RWPE1 (cell line): ENCODE data around the gene IGIP.

Source experiments
- CTCF ChIA-PET: fragments of 350-600 bp; sonication (Branson Sonifier 250); formaldehyde crosslinking; extraction: SDS; loops from one replicate; lab custom pipeline; 2021; lab: Yijun Ruan, JAX
- POLR2A ChIA-PET: fragments of 400-600 bp; formaldehyde crosslinking; extraction: SDS; loops from one replicate; lab custom pipeline; 2020; ENCODE audit warnings: antibody characterized with exemption; ENCODE audit not compliant: low non-redundant PET; lab: Yijun Ruan, JAX
- DNase-seq: peaks from one replicate; pipeline ENCODE4 v3.0.0; 2012; ENCODE audit warnings: low spot score
- H3K27ac ChIP-seq: fragments of 450-650 bp; 2 replicates; pipeline ENCODE4 v1.5.1; 2017
- CTCF ChIP-seq: fragments of 450-650 bp; conservative IDR thresholded peaks from 2 replicates; pipeline ENCODE4 v1.5.1; 2017; ENCODE audit warnings: low read depth, mild to moderate bottlenecking

IGIP gene

DNA sequence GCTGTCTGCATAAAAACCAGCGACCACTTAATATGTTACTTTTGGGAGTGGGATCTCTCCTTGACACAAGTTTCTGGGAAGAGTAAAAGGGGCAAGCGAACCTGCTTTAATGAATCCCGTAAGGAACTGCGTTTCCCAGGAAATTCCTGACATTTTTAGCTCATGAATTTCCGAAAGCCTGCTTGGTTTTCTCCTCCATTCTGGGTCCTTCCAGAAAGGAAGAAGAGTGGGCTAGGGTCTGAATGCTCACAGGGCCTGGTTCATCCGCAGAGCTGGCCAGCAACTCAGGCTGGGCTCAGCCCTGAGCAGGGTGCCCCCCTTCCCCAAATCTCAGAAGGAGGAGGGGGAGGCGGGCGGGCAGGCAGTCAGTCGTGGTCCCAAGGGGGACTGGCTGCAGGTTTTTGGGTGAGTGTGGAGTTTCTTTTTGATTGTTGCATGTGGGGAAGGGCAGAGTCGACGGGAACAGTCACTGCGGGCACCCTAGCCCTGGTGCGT lies 13.0 kb upstream of the IGIP start:
- TF ChIP-seq CTCF = no peak
- DNase-seq = peak; percentile 36
- peak overlapping the region; percentile 95 for H3K27ac ChIP-seq
- ChIA-PET CTCF (interaction anchor here (0.6 to 2.3 kb wide), 4 partner anchors 30 to 248 kb away, joined by 3 to 10 read pairs (median 4); no protein-coding TSS in a partner anchor), POLR2A (interaction anchor here (0.7 kb wide), 1 partner anchor 24 kb away, joined by 4 read pairs; no protein-coding TSS in a partner anchor)

GRCh38 chr5:140113180-140113698 lies 12.5 kb upstream of the IGIP start:
- peak overlapping the region; percentile 95 for H3K27ac ChIP-seq
- ChIA-PET POLR2A (interaction anchor here (0.7 kb wide), 1 partner anchor 23 kb away, joined by 4 read pairs; no protein-coding TSS in a partner anchor), CTCF (interaction anchor here (0.6 to 2.3 kb wide), 6 partner anchors 29 to 257 kb away, joined by 3 to 10 read pairs (median 4); no protein-coding TSS in a partner anchor)
- no peak for TF ChIP-seq CTCF
- peak; percentile 17 for DNase-seq

DNA sequence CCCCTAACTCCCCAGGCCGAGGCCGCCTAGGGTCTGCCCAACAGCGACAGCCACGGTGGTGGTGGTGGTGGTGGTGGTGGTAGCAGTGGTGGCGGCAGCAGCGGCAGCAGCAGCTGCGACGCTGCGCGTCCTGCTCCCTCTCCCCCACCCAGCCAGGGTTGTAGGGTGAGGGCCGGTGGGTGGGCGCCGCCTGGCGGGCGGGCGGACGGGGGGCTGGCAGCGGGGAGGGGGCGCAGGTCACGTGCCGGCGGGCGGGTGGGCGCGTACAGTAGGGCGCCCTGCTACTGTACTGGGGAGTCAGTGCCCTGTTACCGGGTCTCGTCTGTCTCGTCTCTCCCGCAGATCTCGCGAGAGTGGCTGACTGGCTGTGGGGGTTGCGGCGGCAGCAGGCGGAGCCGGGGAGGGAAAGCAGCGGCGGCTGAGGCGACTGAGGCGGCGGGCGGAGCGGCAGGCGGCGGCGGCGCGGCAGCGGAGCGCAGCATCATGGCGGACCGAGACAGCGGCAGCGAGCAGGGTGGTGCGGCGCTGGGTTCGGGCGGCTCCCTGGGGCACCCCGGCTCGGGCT lies 12.0 kb upstream of the IGIP start, which contains the start of gene PURA:
Gene PURA, plus strand, starts transcription at position 411 of the 565 bp plus-strand sequence. Its CDS starts 73 bp downstream, at position 484.
- ChIA-PET CTCF (interaction anchor here (0.7 to 2.3 kb wide), 4 partner anchors 32 to 670 kb away, joined by 3 to 10 read pairs (median 4); no protein-coding TSS in a partner anchor), POLR2A (no interaction called here)
- TF ChIP-seq CTCF = peak; percentile 21; the same call in 1 of the 2 replicates
- DNase-seq = peak; percentile 97
- H3K27ac ChIP-seq = peak within 1 kb of the TSS; percentile 95

DNA sequence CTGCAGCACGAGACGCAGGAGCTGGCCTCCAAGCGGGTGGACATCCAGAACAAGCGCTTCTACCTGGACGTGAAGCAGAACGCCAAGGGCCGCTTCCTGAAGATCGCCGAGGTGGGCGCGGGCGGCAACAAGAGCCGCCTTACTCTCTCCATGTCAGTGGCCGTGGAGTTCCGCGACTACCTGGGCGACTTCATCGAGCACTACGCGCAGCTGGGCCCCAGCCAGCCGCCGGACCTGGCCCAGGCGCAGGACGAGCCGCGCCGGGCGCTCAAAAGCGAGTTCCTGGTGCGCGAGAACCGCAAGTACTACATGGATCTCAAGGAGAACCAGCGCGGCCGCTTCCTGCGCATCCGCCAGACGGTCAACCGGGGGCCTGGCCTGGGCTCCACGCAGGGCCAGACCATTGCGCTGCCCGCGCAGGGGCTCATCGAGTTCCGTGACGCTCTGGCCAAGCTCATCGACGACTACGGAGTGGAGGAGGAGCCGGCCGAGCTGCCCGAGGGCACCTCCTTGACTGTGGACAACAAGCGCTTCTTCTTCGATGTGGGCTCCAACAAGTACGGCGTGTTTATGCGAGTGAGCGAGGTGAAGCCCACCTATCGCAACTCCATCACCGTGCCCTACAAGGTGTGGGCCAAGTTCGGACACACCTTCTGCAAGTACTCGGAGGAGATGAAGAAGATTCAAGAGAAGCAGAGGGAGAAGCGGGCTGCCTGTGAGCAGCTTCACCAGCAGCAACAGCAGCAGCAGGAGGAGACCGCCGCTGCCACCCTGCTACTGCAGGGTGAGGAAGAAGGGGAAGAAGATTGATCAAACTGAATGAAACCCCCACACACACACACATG lies 11.2 kb upstream of the IGIP start:
- DNase-seq = peak; percentile 48

DNA sequence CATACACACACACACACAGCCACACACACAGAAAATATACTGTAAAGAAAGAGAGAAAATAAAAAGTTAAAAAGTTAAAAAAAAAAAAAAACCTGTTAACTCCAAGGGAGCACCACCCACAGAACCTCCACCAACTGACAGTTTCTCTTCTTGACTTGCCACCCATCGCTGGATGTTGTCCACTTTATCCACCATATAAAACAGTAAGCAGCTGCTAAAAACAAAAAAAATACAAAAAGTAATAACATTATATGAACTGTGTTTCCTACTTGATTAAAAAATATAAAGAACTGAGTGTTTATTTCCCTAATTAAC lies 10.6 kb upstream of the IGIP start:
- TF ChIP-seq CTCF = no peak
- CTCF ChIA-PET = interaction anchor here (0.8 to 1.5 kb wide), 3 partner anchors 10 to 29 kb away, joined by 3 to 4 read pairs (median 4); no protein-coding TSS in a partner anchor
- peak overlapping the region; percentile 95 for H3K27ac ChIP-seq
- DNase-seq = no peak
- POLR2A ChIA-PET = no interaction called here

More for the DNA sequence above, 11.2 kb upstream of the IGIP start:
- no peak for TF ChIP-seq CTCF
- ChIA-PET POLR2A (no interaction called here), CTCF (interaction anchor here (0.6 to 2.3 kb wide), 6 partner anchors 9 to 671 kb away, joined by 3 to 10 read pairs (median 4); no protein-coding TSS in a partner anchor)
- peak overlapping the region; percentile 95 for H3K27ac ChIP-seq

- POLR2A ChIA-PET = no interaction called here
- peak; percentile 42 for DNase-seq
- CTCF ChIA-PET = interaction anchor here (0.6 to 1.6 kb wide), 4 partner anchors 29 to 336 kb away, joined by 3 to 5 read pairs (median 4); no protein-coding TSS in a partner anchor
- peak; percentile 14; the same call in 1 of the 2 replicates for TF ChIP-seq CTCF
- no peak overlapping the region for H3K27ac ChIP-seq
These were observed 9.0 kb upstream of the IGIP start for GRCh38 chr5:140116716-140117115.
